Stimulated activated CD4-positive, alpha-beta T cell treated with anti-CD3 and anti-CD28 coated beads, TNF-alpha, amount 100 ng/mL, for 1 hour (primary cell): Measurements from ENCODE around the gene PWWP2B.

ENCODE experiments used
- DNase-seq, 3 donors: peaks; one replicate each; pipeline ENCODE4 v3.0.0-alpha.2; 2020; ENCODE audit warnings: low read depth in 3 of 3, low spot score in 1 of 3

Gene PWWP2B

DNA sequence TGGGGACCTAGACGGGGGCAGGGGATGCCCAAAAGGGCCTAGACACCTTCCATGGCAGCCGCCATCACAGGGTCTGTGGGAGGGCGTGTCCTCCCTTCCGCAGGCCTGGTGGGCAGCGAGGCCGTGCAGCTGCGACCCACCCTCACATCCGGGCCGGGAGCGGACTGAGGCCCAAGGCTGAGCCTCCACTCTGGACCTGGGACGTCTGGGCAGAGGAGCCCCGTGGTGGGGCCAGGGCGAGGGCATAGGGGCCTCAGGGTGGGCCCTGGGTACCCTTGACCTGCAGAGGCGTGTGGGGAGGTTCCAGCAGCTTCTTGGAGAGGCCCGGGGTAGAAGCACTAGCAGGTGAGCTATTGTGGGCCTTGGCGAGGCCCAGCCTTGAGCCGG, 49.2 kb downstream of the PWWP2B start:
- no peak for DNase-seq

DNA sequence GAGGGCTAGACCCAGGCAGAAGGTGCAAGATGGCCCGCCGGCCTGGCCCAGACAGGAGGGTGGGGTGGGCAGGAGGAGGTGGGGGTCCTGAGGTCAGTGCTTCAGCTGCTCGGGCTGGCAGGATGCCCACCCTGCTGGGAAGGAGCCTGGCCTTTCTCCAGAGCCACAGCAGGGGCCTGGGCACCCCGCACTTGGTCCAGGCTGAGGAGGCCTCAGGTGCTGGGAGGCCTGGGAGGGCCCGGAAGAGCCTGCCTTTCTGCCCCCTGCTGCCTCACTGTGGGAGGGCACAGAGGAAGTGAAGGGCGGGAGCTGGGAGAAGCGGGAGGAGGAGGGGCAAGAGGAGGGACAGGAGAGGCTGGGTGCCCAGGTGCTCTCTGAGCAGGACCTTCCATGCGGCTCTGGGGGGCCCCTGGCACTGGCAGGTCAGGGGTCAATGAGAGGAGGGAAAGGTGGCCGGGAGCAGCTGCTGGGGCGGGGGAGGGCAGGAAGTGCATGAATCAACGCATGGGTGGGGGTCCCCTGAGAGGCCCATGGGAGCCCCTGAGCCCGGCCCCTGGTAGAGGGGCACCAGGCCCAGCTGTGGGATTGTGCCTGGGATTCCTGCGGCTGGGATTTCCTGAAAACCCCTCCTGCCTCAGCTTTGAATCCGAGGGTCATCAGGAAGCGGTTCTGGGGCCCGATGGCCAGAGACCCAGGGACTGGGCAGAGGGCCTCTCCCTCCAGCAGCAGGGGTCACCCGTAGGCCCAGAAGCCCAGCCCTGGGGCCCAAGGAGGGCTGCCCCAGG, 49.9 kb downstream of the PWWP2B start:
- peak in 2 of 3 donors; percentile 33 to 36 for DNase-seq

DNA sequence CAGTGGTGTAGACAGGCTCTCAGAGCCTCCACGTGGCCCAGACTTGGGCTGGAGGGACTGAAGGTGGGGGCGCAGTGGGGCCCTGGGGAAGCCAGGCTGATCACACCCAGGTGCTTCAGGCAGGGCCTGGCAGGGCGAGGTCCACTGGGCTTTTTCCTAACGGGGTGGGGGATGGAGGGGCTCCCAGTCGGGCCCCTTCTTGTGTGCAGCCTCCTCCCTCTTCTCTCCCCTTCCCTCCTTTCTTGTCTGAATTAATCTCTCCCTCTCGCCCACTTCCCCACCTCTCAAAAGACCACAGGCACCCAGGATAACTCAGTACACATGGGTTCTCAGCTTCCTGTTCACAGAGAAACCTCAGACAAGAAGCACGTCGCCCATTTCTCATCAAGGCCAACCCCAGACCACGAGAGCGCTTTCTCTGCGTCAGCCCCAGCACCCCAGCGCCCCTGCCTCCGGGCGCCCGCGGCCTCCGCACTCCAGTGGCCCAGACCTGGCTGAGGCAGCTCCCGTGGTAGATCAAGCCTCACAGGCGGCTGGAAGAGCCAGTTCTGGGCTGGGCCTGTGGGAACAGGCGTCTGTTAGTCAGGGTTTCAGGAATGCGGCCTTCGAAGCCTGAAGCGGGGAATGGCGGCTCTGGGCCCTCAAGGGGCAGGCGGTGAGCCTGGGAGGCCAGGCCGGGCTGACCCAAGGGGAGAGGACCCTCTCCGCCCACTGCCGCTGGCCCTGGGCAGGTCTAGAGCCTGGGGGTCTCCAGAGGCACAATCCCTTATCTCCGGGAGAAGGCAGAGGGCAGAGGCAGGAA, 50.6 kb downstream of the PWWP2B start:
- peak in 2 of 3 donors; percentile 36 to 48 for DNase-seq

DNA sequence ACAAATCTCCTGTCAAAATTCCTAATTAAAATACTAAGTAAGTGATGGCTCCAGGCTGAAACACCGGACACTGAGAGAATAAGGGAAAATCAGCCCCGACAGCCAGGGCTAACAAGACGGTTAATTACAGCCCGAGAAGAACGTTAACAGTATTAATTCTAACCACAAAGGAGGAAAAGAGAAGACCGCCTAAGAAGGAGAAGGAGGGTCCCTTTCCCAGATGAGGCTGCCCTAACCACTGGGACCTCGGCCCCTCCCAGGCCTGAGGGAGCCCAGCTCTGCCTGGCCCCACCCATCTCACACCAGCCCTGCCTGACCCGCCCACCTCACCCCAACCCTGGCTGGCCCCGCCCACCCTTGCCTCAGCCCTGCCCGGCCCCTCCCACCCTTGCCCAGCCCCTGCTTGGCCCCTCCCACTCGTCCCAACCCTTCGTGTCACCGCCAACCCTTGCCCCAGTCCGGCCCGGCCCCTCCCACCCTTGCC, 51.3 kb downstream of the PWWP2B start:
- DNase-seq, result no peak

GRCh38 chr10:132449051-132449810, 52.2 kb downstream of the PWWP2B start:
- DNase-seq, result no peak

DNA sequence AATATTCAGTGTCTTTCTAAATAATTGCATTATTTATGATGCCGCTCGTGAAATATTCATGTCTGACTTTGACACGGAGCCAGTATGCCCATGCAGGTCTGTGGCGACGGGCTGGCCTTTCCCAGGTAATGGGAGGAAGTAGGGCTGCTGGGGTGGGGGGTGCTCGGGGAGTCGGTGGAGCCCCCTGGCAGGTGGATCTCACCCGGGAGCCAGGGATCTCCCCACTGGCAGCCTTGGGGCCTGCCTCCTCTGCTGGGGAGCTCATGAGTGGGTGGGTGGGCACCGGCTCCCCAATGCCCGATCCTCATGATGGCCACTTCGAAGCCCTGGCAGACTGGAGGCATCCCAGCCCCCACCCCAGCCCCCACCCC, 52.8 kb downstream of the PWWP2B start:
- no peak for DNase-seq

DNA sequence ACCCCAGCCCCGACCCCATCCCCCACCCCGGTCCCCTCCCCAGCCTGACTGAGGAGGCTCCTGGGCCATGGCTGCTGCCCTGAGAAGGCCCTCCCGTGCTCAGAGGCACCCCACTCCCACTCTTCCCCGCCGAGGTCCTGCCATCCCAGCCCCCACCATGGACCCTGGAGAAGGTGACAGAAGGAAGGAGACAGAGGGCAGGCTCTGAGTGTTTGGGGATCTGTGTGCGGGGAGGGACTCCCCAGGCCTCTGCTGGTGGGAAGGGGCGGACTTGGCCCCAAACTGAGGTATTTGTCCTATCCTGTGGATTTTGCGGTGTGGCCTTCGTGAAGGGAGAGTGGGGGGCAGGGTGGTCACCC, 53.4 kb downstream of the PWWP2B start:
- DNase-seq, result no peak

DNA sequence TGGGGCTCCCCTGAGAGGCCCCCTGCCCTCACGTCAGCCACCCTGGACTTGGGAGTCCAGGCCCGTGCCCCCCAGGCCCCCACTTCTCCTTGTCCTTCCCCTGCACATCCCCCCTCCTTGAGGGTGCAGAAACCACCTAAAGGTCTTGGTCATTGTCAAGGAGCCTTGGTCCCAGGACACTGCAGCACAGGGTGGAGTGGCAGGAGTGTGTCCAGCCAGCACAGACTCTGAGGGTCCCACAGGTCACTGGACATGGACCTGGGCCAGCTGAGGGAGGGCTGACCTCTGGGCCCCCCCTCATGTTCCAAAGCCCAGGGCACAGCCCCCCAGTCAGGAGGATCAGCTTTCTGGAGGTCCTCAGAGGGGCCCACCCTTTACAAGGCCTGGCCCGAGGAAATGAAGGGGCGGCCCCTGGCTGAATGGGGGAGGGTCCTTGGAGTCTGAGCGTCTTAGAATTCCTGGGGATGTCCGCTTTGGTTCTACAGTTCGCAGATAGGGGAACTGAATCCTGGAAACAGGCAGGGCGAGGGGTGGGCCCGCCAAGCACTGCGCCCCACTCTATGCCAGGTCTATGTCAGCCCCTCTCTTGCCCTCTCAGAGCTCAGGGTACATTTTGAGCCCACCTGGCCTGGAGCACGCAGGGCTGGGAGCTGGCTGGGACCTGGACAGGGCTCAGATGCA, 54.0 kb downstream of the PWWP2B start:
- DNase-seq, result no peak

DNA sequence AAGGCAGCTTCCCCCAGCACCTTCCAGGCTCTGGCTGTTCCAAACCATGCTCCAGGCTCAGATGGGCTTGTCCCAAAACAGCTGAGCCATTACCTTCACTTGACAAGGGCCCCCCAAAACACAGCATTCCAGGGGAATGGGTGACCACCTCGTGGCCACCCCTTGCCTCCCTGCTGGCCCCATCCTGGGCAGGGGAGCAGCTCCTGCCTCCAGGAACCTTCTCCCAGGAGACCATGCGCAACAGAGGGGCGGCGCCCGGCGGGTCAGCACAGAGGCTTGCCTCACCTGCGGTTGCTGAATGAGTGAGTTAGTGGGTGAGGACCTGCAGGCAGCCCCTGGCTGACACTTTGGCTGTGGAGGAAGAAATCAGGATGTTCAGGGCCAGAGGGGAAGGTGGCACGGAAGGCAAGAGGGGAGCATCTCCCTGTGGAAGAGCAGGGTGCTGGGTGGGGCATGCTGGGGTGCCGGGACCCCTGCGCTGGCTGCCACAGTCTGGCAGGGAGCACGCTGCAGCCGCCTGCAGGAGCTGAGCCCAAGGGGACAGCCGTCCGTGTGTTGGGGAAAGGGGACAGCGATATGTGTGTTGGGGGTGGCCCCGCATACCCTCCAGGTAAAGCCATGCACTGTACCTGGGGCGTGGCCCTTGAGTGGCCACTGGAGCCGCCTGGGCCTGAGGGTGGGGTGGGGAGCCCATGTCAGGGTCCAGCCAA, 54.7 kb downstream of the PWWP2B start:
- DNase-seq, result no peak

DNA sequence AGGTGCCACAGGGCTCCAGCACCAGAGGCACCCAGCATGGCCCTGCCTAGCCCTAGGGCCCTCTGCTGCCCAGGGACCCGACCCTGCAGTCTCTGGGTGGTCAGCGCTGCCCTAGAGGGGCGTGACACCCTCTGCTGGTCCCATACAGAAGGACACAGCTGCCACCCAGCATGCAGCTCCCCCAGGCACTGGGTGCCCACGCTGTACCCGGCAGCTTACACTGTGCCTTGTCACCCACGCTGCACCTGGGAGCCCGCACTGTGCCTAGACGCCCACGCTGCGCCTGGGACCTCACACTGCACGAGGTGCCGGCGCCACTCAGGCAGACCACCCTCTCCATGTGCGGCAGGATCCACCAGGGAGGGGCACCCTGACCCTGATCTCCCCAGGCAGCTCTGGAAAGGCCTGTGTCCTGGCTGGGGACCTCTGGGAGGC, 55.2 kb downstream of the PWWP2B start:
- DNase-seq, result no peak

DNA sequence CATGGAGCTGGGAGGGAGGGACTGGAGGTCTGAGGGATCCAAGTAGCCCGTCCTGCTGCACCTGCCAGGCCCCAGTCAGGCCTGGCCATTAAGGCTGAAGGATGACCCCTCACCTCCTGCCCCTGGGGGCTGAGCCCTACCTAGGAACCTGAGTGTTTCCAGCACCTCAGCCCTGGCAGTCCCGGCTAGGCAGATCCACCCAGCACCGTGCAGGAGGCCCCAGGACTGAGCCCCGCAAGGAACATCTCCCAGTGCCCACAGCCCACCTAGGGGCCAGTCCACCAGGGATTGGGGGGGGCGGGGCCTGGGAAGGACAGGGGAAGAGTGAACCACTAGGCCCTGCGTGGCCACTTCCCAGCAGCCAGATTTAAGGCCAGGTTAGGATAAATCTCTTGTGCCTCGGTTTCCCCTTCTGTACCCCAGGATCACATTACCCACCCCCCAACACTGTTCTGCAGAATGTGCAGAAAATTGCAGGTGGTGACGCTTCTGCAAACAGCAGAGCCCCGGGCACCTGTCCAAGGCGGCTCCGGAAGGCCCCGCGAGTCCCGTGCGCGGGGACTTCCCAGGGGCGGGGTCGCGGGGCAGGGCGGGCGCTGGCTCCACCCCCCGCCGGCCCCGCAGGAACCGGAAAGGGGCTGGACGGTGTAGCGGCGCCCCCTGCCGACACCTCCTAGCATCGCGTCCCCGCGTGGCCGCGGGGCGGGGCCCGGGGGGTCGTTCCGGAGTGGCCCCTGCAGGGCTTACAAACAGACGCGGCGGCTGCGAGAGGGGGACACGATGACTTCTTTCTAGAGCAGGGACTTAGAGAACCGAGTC, 55.9 kb downstream of the PWWP2B start:
- peak; percentile 85 to 92 (median 90) for DNase-seq

GRCh38 chr10:132453470-132453861, 56.5 kb downstream of the PWWP2B start:
- no peak for DNase-seq

- no peak for DNase-seq
These were observed 57.5 kb downstream of the PWWP2B start for GRCh38 chr10:132454296-132455198.

DNA sequence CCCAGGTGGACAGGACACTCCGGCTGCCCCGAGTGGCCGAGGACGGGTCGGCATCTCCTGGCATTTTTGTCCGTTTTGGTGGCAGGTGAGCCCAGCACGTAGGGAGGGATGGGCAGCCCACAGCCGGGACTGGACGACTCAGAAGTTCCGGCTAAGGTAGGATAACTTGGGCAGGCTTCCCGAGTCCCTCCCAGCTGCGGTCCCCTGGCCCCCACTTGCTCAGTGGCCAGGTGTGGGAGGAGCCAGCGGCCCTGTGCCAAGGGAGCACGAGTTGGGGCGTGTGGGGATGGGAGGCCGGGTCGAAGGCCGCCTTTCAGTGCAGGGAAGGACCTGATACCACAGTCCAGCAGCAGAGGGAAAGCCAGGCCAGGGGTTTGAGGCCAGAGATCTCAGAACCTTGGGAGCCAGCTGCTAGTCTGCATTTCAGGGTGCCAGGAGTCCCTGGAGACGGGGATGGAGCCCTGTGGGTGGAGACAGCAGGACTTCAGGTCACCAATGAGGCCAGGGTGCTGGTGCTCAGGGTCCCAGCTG, 58.5 kb downstream of the PWWP2B start:
- no peak for DNase-seq

DNA sequence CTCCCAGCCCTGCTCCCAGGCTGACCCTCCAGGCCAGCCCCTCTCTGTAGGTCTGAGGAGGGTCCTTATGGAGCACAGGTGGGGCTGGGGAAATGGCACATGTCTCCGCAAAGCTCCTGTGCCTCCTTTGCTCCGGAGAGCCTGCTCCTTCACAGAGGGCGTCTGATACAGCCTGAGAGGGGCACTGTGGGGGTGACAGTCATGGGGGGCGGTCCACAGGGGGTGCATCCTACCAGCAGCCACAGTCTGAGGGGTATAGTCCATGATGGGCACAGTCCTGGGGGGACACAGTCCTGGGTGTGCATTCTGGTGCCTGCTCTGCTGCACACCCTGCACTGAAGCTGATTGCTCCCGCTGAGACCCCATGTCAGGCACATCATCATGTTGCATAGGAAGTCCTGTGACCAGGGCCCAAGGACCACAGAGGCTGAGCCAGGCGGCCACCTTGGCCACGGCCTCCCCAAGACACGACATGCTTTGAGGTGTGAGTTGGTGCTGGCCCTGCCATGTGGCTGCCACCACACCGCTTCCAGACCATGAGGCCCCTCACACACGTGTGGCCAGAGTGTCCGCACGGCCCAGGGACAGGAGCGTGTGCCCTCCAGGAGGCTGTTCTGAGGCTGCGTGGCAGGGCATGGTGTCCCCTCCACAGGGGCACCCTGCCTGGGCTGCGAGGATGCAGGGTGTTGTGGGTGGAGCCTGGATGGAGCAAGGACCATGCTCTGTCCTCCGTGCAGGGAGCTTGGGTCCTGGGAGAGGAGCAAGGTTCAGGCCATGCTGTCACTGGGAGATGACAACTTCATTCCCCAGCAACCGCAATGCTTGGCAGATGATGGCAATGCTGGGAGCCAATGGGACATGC, 59.2 kb downstream of the PWWP2B start:
- no peak for DNase-seq

GRCh38 chr10:132456881-132457280, 59.9 kb downstream of the PWWP2B start:
- DNase-seq, result no peak

GRCh38 chr10:132457328-132458070, 60.5 kb downstream of the PWWP2B start:
- DNase-seq, result no peak
